Measurements from ENCODE around the gene MTFP1.

DNA sequence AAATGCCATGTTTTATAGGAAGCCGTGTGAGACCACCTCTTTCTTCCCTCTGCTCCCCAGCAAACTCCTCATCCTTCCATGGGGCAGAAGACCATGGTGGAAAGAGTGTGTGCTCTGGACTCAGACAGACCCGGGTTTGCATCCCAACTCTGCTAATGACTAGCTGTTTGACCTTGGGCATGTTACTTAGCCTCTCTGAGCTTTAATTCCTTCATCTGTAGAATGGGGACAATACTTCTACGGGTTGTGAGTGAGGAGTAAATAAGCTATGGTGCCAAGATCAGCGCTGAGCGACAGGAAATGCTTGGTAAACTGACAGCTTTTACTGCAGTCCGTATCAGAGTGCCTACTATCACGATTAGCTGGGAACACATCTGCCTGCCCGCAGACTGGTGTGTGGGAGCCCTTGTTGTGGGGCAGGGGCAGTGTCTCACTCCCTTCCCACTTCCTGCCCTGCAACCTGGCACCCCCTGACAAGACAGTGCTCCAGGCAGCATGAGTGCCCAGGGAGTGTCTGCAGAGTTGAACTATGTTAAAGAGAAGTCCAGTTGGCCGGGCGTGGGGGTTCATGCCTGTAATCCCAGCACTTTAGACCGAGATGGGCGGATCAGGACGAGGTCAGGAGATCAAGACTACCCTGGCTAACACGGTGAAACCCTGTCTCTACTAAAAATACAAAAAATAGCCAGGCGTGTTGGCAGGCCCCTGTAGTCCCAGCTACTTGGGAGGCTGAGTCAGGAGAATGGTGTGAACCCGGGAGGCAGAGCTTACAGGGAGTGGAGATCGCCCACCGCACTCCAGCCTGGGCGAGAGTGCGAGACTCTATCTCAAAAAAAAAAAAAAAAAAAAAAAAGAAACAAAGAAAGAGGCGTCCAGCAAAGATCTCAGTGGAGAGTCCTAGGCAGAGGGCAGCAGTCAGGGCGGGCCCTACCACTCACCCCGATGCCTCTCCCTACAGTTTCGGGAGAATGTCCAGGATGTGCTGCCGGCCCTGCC lies 26.6 kb upstream of the MTFP1 start:
- TF ChIP-seq CTCF (IDR thresholded peaks at IDR 0.05 in 8 of 11, conservative IDR thresholded peaks at IDR 0.05 in 3 of 11), result no peak
- TF ChIP-seq POLR2AphosphoS5 (IDR thresholded peaks at IDR 0.05), result no peak
- TF ChIP-seq POLR2A (IDR thresholded peaks at IDR 0.05), result no peak

Data from spleen (tissue), 7 donors.